KMS-11 (cell line): ENCODE data around the gene SERP2.

Experiments used
- H2AFZ ChIP-seq: fragments of 200-600 bp; sonication (generic); 2 replicates; pipeline ENCODE4 v1.6.1; 2016; ENCODE audit warnings: antibody characterized with exemption, mixed run types, low read depth
- H3K27ac ChIP-seq: fragments of 200-600 bp; sonication (generic); 2 replicates; pipeline ENCODE4 v1.6.1; 2016; ENCODE audit warnings: mild to moderate bottlenecking, mixed run types
- H3K27me3 ChIP-seq: fragments of 200-600 bp; sonication (generic); 2 replicates; pipeline ENCODE4 v1.6.1; 2017; ENCODE audit warnings: mild to moderate bottlenecking, low read depth, mixed run types, moderate library complexity; ENCODE audit not compliant: insufficient read depth
- H3K36me3 ChIP-seq: fragments of 200-600 bp; sonication (generic); 2 replicates; pipeline ENCODE4 v1.6.1; 2017; ENCODE audit warnings: mild to moderate bottlenecking, mixed run types; ENCODE audit not compliant: insufficient read depth
- H3K4me1 ChIP-seq: fragments of 200-600 bp; sonication (generic); 2 replicates; pipeline ENCODE4 v1.6.1; 2016; ENCODE audit warnings: mild to moderate bottlenecking, low read depth, mixed run types; ENCODE audit not compliant: poor library complexity, severe bottlenecking
- H3K4me2 ChIP-seq: fragments of 200-600 bp; sonication (generic); 2 replicates; pipeline ENCODE4 v1.7.0; 2016; ENCODE audit warnings: mild to moderate bottlenecking, mixed run types
- H3K4me3 ChIP-seq: fragments of 200-600 bp; sonication (generic); IDR thresholded peaks from 2 replicates; pipeline ENCODE4 v1.6.1; 2017; ENCODE audit warnings: low read depth, low read length, mixed read lengths; ENCODE audit not compliant: insufficient read depth
- H3K79me2 ChIP-seq: fragments of 200-600 bp; sonication (generic); 2 replicates; pipeline ENCODE4 v1.6.1; 2016; ENCODE audit warnings: low read depth, mixed run types; ENCODE audit not compliant: insufficient read depth
- H3K9ac ChIP-seq: fragments of 200-600 bp; sonication (generic); 2 replicates; pipeline ENCODE4 v1.6.1; 2016; ENCODE audit warnings: mild to moderate bottlenecking, mixed run types
- H4K20me1 ChIP-seq: fragments of 200-600 bp; sonication (generic); 2 replicates; pipeline ENCODE4 v1.6.1; 2016; ENCODE audit warnings: mild to moderate bottlenecking, mixed run types; ENCODE audit not compliant: insufficient read depth
- CTCF ChIP-seq: fragments of 200-600 bp; sonication (generic); conservative IDR thresholded peaks from 2 replicates; pipeline ENCODE4 v1.6.1; 2017; ENCODE audit warnings: low read depth, mild to moderate bottlenecking, antibody characterized with exemption, low read length, moderate library complexity, mixed read lengths

The SERP2 gene

GRCh38 chr13:44371421-44371820 is 2.2 kb upstream of the SERP2 start:
- Histone ChIP-seq H3K27ac (no peak overlapping the region), H3K4me3 (no peak overlapping the region), H3K27me3 (no peaks in the 10 kb centered on the region), H3K36me3 (no peaks in the 10 kb centered on the region), H4K20me1 (no peaks in the 10 kb centered on the region), H3K9ac (no peak overlapping the region), H2AFZ (no peak overlapping the region), H3K79me2 (no peaks in the 10 kb centered on the region), H3K4me1 (no peaks in the 10 kb centered on the region), H3K4me2 (no peak overlapping the region)
- no peak for TF ChIP-seq CTCF

GRCh38 chr13:44373247-44373600 is 400 bp upstream of the SERP2 start:
- no peaks in the 10 kb centered on the region for H3K36me3 ChIP-seq
- TF ChIP-seq CTCF: no peak
- H4K20me1 ChIP-seq: no peaks in the 10 kb centered on the region
- H3K4me1 ChIP-seq: no peaks in the 10 kb centered on the region
- no peak overlapping the region for H2AFZ ChIP-seq
- H3K4me2 ChIP-seq: no peak overlapping the region
- no peak overlapping the region for H3K4me3 ChIP-seq
- no peak overlapping the region for H3K27ac ChIP-seq
- H3K9ac ChIP-seq: no peak overlapping the region
- no peaks in the 10 kb centered on the region for H3K27me3 ChIP-seq
- H3K79me2 ChIP-seq: no peaks in the 10 kb centered on the region

GRCh38 chr13:44374348-44374712 is 706 bp downstream of the SERP2 start:
- H4K20me1 ChIP-seq: no peaks in the 10 kb centered on the region
- H2AFZ ChIP-seq: no peak overlapping the region
- H3K4me2 ChIP-seq: no peak overlapping the region
- no peaks in the 10 kb centered on the region for H3K4me1 ChIP-seq
- no peak overlapping the region for H3K4me3 ChIP-seq
- H3K79me2 ChIP-seq: no peaks in the 10 kb centered on the region
- no peaks in the 10 kb centered on the region for H3K36me3 ChIP-seq
- H3K27me3 ChIP-seq: no peaks in the 10 kb centered on the region
- no peak overlapping the region for H3K27ac ChIP-seq
- no peak overlapping the region for H3K9ac ChIP-seq
- TF ChIP-seq CTCF: no peak

- no peak overlapping the region for H3K4me3 ChIP-seq
- H3K27me3 ChIP-seq: no peaks in the 10 kb centered on the region
- no peak overlapping the region for H3K4me2 ChIP-seq
- no peak overlapping the region for H2AFZ ChIP-seq
- no peaks in the 10 kb centered on the region for H3K36me3 ChIP-seq
- H3K79me2 ChIP-seq: no peaks in the 10 kb centered on the region
- TF ChIP-seq CTCF: no peak
- no peaks in the 10 kb centered on the region for H3K4me1 ChIP-seq
- H4K20me1 ChIP-seq: no peaks in the 10 kb centered on the region
- no peak overlapping the region for H3K27ac ChIP-seq
- H3K9ac ChIP-seq: no peak overlapping the region
Measured at GRCh38 chr13:44378277-44378676, 4.7 kb downstream of the SERP2 start.

- H3K27ac ChIP-seq: no peak overlapping the region
Measured at GRCh38 chr13:44379885-44380284, 6.3 kb downstream of the SERP2 start.

More at GRCh38 chr13:44379885-44380284, 6.3 kb downstream of the SERP2 start:
- H4K20me1 ChIP-seq: no peaks in the 10 kb centered on the region
- H2AFZ ChIP-seq: no peak overlapping the region
- no peak overlapping the region for H3K4me2 ChIP-seq
- no peak for TF ChIP-seq CTCF
- no peak overlapping the region for H3K4me3 ChIP-seq
- no peak overlapping the region for H3K9ac ChIP-seq
- H3K27me3 ChIP-seq: no peaks in the 10 kb centered on the region
- no peaks in the 10 kb centered on the region for H3K36me3 ChIP-seq
- H3K4me1 ChIP-seq: no peaks in the 10 kb centered on the region
- no peaks in the 10 kb centered on the region for H3K79me2 ChIP-seq
